HepG2 (cell line): Measurements from ENCODE around the gene NFKB2. TPM values are rescaled to one million over a fixed set of nuclear protein-coding genes. Genes with fewer than 3 reads are reported as not detected.

Experiments
- ARID5B ChIP-seq: IDR thresholded peaks from 2 replicates; pipeline ENCODE4 v1.4.0; 2020; ENCODE audit warnings: mild to moderate bottlenecking, missing genetic modification reagents
- BHLHE40 ChIP-seq: IDR thresholded peaks from 2 replicates; pipeline ENCODE4 v1.6.1; 2011; ENCODE audit warnings: low read length, improper control_type of control experiment
- HMG20A ChIP-seq: IDR thresholded peaks from 2 replicates; pipeline ENCODE4 v1.6.1; 2016; ENCODE audit warnings: borderline replicate concordance
- HNF4G ChIP-seq, 2 experiments: sonication (generic) in 1 of 2; formaldehyde crosslinking in 1 of 2; IDR thresholded peaks; 2 replicates each; pipeline versions ENCODE4 v1.4.0 to v1.6.1; 2011 to 2020; ENCODE audit warnings: borderline replicate concordance in 2 of 2, low read depth in 2 of 2, mild to moderate bottlenecking in 2 of 2, low read length in 1 of 2, missing genetic modification reagents in 1 of 2, moderate library complexity in 1 of 2
- MED8 ChIP-seq: sonication (generic); formaldehyde crosslinking; IDR thresholded peaks from 2 replicates; pipeline ENCODE4 v1.8.1; 2023; ENCODE audit warnings: mild to moderate bottlenecking, missing genetic modification reagents; ENCODE audit not compliant: insufficient replicate concordance
- NCOR1 ChIP-seq: fragments of 200-600 bp; sonication (generic); IDR thresholded peaks from 2 replicates; pipeline ENCODE4 v1.7.0; 2017; ENCODE audit warnings: antibody characterized with exemption, low read length, borderline replicate concordance
- NR2C2 ChIP-seq: sonication (generic); formaldehyde crosslinking; IDR thresholded peaks from 2 replicates; pipeline ENCODE4 v1.4.0; 2020; ENCODE audit warnings: missing genetic modification reagents, mild to moderate bottlenecking, moderate library complexity, borderline replicate concordance
- NR2F1 ChIP-seq, 2 experiments: fragments of 450-650 bp in 1 of 2; formaldehyde crosslinking in 1 of 2; IDR thresholded peaks; 2 replicates each; pipeline versions ENCODE4 v1.5.0 to v1.6.1; 2016 to 2020; ENCODE audit warnings: mild to moderate bottlenecking in 1 of 2, missing compliant biosample characterization in 1 of 2, missing genetic modification reagents in 1 of 2, moderate library complexity in 1 of 2
- SAFB2 ChIP-seq: sonication (generic); formaldehyde crosslinking; IDR thresholded peaks from 2 replicates; pipeline ENCODE4 v1.5.1; 2020; ENCODE audit warnings: missing genetic modification reagents, low read depth, mild to moderate bottlenecking, borderline replicate concordance
- SALL2 ChIP-seq: sonication (generic); formaldehyde crosslinking; IDR thresholded peaks from 2 replicates; pipeline ENCODE4 v1.8.1; 2023; ENCODE audit warnings: mild to moderate bottlenecking, missing genetic modification reagents, inconsistent platforms
- SRSF9 ChIP-seq: fragments of 200-400 bp; formaldehyde crosslinking; IDR thresholded peaks from 2 replicates; pipeline ENCODE4 v1.6.1; 2018; ENCODE audit warnings: borderline replicate concordance, mild to moderate bottlenecking, low read depth, low read length; ENCODE audit not compliant: insufficient read depth, poor library complexity, severe bottlenecking
- U2AF2 ChIP-seq: fragments of 200-400 bp; formaldehyde crosslinking; IDR thresholded peaks from 2 replicates; pipeline ENCODE4 v1.6.1; 2017; ENCODE audit warnings: low read depth, mild to moderate bottlenecking, low read length
- ZBTB34 ChIP-seq: sonication (generic); formaldehyde crosslinking; IDR thresholded peaks from 2 replicates; pipeline ENCODE4 v1.8.0; 2022; ENCODE audit warnings: mild to moderate bottlenecking, missing genetic modification reagents
- ZKSCAN1 ChIP-seq: fragments of 150-350 bp; IDR thresholded peaks from 2 replicates; pipeline ENCODE4 v1.6.1; 2014; ENCODE audit warnings: low read length
- ZNF256 ChIP-seq: sonication (generic); formaldehyde crosslinking; conservative IDR thresholded peaks from 2 replicates; pipeline ENCODE4 v1.4.0; 2020; ENCODE audit warnings: missing genetic modification reagents
- ZNF331 ChIP-seq: sonication (generic); formaldehyde crosslinking; IDR thresholded peaks from 2 replicates; pipeline ENCODE4 v1.4.0; 2020; ENCODE audit warnings: missing genetic modification reagents
- ZNF383 ChIP-seq: sonication (generic); formaldehyde crosslinking; IDR thresholded peaks from 2 replicates; pipeline ENCODE4 v1.4.0; 2020; ENCODE audit warnings: missing genetic modification reagents, mild to moderate bottlenecking, borderline replicate concordance
- ZNF431 ChIP-seq: sonication (generic); formaldehyde crosslinking; IDR thresholded peaks from 2 replicates; pipeline ENCODE4 v1.9.0; 2022; ENCODE audit warnings: missing genetic modification reagents, low read depth, mild to moderate bottlenecking, borderline replicate concordance
- ZNF460 ChIP-seq: sonication (generic); formaldehyde crosslinking; IDR thresholded peaks from 2 replicates; pipeline ENCODE4 v1.5.1; 2020; ENCODE audit warnings: missing genetic modification reagents, mild to moderate bottlenecking, borderline replicate concordance
- ZNF589 ChIP-seq: sonication (generic); formaldehyde crosslinking; conservative IDR thresholded peaks from 2 replicates; pipeline ENCODE4 v1.8.0; 2022; ENCODE audit warnings: mild to moderate bottlenecking, moderate library complexity, missing genetic modification reagents
- ZNF768 ChIP-seq: sonication (generic); formaldehyde crosslinking; IDR thresholded peaks from 2 replicates; pipeline ENCODE4 v1.4.0; 2020; ENCODE audit warnings: missing genetic modification reagents
- polyA plus RNA-seq, 8 experiments: library from polyadenylated mRNA; depleted of rRNA in 3 of 8; stranded (reverse) in 7 of 8; unstranded in 1 of 8; fragments of >200 nt; fragmentation: Illumina TruSeq in 4 of 8; extraction: Trizol in 4 of 8; gene quantifications; 2 replicates each; pipeline versions ENCODE4 v1.2.1 to v1.2.3, GENCODE V29; 2011 to 2016; ENCODE audit warnings: low read depth in 4 of 8, missing spikeins in 1 of 8, mixed read lengths in 1 of 8; ENCODE audit not compliant: insufficient read depth in 1 of 8
- total RNA-seq, 5 experiments: library from RNA; depleted of rRNA; stranded (reverse); fragments of >200 nt; fragmentation: Illumina TruSeq; extraction: Trizol; gene quantifications; 2 replicates each; pipeline ENCODE4 v1.2.3, GENCODE V29; 2016; ENCODE audit warnings: low read depth in 1 of 5
- TF ChIP-seq, protein P1 (sequence below): sonication (generic); formaldehyde crosslinking; IDR thresholded peaks from 2 replicates; pipeline ENCODE4 v1.8.1; 2023; ENCODE audit warnings: mild to moderate bottlenecking, inconsistent platforms, moderate library complexity, missing genetic modification reagents, borderline replicate concordance

NFKB2 gene
- total and polyA plus RNA-seq, 2 of the 13 experiments (the other 11 are each of a cell fraction or from before 2014, with no cell fraction given): 7.7 to 12.5 TPM

DNA sequence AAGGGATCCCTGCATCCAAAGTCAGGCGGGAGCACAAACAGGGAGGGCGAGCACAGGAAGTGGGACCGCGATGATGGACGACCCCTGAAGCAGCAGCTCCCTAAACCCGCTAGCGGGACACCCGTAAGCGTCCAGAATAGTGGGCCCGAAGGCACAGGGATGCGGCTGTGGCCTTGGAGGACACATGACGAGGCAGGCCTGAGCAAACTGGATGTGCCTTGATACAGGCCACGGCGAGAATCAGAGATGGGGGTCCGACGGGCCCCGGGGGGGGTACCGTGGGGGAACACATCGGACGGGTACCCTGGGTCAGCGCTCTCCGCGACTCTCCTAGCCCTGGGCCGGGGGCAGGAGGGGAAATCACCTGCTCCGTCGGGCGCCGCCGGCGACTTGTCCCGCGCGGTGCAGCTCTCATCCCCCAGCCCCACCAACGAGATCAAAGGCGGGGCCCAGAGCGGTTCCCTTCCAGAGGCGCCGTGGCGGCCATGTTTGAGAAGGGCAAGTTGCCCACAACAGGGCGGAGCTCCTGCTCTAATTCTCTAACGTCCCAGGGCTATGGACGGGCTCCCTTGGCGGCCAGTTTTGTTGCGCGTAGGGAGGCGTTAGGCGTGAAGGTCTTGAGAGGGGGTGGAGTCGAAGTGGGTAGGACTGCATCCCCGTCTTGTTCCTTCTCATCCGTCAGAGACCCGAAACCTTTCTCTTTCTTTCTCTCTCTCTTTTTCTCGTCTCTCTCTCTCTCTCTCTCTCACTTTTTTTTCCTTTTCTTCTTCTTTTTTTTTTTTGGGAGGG, 36.9 kb downstream of the NFKB2 start, which contains the start of gene CUEDC2 (continued):
- TF ChIP-seq ARID5B (CRISPR knock-in tag) (peak; percentile 43), U2AF2 (no peak), ZNF460 (no peak), ZNF768 (CRISPR knock-in tag) (peak; percentile 37; the same call in 1 of the 2 replicates), ZNF589 (CRISPR knock-in tag) (no peak), ZNF383 (CRISPR knock-in tag) (no peak), NCOR1 (no peak), BHLHE40 (no peak), HMG20A (CRISPR knock-in tag) (no peak), ZBTB34 (CRISPR knock-in tag) (no peak), HNF4G (IDR thresholded peaks at IDR 0.05; ENCODE audit: borderline replicate concordance, low read depth, low read length) (peak; percentile 50; the same call in 1 of the 2 replicates), HNF4G (CRISPR knock-in tag; IDR thresholded peaks at IDR 0.05; ENCODE audit: borderline replicate concordance, low read depth) (no peak), ZNF431 (CRISPR knock-in tag) (no peak), ZKSCAN1 (no peak; the same call in 1 of the 2 replicates), MED8 (CRISPR knock-in tag) (peak; percentile 59), SAFB2 (CRISPR knock-in tag) (no peak), ZNF331 (CRISPR knock-in tag) (peak; percentile 64; the same call in 1 of the 2 replicates), NR2C2 (CRISPR knock-in tag) (peak; percentile 86), SALL2 (CRISPR knock-in tag) (no peak), NR2F1 (CRISPR knock-in tag; IDR thresholded peaks at IDR 0.05) (no peak; a peak in 1 of 4 replicates), ZNF256 (CRISPR knock-in tag) (no peak), SRSF9 (no peak)
- TF ChIP-seq, protein P1, sequence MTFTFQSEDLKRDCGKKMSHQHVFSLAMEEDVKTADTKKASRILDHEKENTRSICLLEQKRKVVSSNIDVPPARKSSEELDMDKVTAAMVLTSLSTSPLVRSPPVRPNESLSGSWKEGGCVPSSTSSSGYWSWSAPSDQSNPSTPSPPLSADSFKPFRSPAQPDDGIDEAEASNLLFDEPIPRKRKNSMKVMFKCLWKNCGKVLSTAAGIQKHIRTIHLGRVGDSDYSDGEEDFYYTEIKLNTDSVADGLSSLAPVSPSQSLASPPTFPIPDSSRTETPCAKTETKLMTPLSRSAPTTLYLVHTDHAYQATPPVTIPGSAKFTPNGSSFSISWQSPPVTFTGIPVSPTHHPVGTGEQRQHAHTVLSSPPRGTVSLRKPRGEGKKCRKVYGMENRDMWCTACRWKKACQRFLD (CRISPR knock-in tag): no peak; the same call in 1 of the 2 replicates
